Measurements from ENCODE around the gene COL5A1. TPM values are rescaled to one million over a fixed set of nuclear protein-coding genes. Genes with fewer than 3 reads are reported as not detected.

COL5A1 gene
- total RNA-seq, 1 experiment from 2014 or later, result 9.5 TPM

GRCh38 chr9:134629061-134629585, 12.5 kb upstream of the COL5A1 start:
- H3K9ac ChIP-seq (ENCODE audit: extremely low read depth, insufficient read length, low read length), result no peak overlapping the region
- no CpG with 5 or more reads among the region's 21 CpGs for WGBS (ENCODE audit: extremely low coverage, insufficient read length, low lambda C conversion rate)
- H3K9me3 Mint-ChIP-seq, result no peaks in the 10 kb centered on the region; a peak in 2 of 5 replicates
- H2BK12ac ChIP-seq (ENCODE audit: insufficient read length, low read depth, low read length), result no peak overlapping the region
- no peaks in the 10 kb centered on the region for H4K20me1 ChIP-seq (ENCODE audit: control insufficient read depth, insufficient read depth, insufficient read length)
- H3K4ac ChIP-seq (ENCODE audit: low read depth, low read length), result no peak overlapping the region
- H3K4me1 Mint-ChIP-seq, result peaks cover 17 to 28% of the 10 kb centered on the region in 2 experiments
- no peaks in the 10 kb centered on the region for H3K79me1 ChIP-seq (ENCODE audit: insufficient read depth, low read depth, low read length, poor library complexity, severe bottlenecking)
- no peak overlapping the region for H3K27ac ChIP-seq (ENCODE audit: insufficient read length, low read depth, low read length)
- no peak overlapping the region for H2AFZ ChIP-seq (ENCODE audit: low read length)
- no peak for TF ChIP-seq CTCF (conservative IDR thresholded peaks at IDR 0.05)
- H3K56ac ChIP-seq (ENCODE audit: insufficient read length, low read depth, low read length), result no peak overlapping the region
- no peaks in the 10 kb centered on the region for H3K27me3 ChIP-seq (ENCODE audit: insufficient read depth, low read length)
- H2BK20ac ChIP-seq (ENCODE audit: low read depth, low read length, poor library complexity, severe bottlenecking), result no peak overlapping the region
- H3T11ph ChIP-seq (ENCODE audit: low read length), result no peak overlapping the region
- no peak overlapping the region for H2BK120ac ChIP-seq (ENCODE audit: low read depth, low read length, poor library complexity, severe bottlenecking)
- H4K5ac ChIP-seq (ENCODE audit: insufficient read length, low read depth, low read length), result no peak overlapping the region
- no peaks in the 10 kb centered on the region for H3K23me2 ChIP-seq (ENCODE audit: insufficient read length, low read depth, low read length, poor library complexity, severe bottlenecking)
- no peak overlapping the region for H3K23ac ChIP-seq (ENCODE audit: insufficient read length, low read depth, low read length)
- peak; percentile 6 for DNase-seq
- no peak overlapping the region; the same call in 1 of the 2 replicates for H3K14ac ChIP-seq (ENCODE audit: insufficient read depth, low read length)
- H3K4me1 ChIP-seq (ENCODE audit: insufficient read depth, low read length), result no peaks in the 10 kb centered on the region
- no peaks in the 10 kb centered on the region for H3K36me3 Mint-ChIP-seq (ENCODE audit: insufficient read depth in 1 of 3, low read depth in 3 of 3)
- no peaks in the 10 kb centered on the region for H3K79me2 ChIP-seq (ENCODE audit: insufficient read depth, low read length)
- no peak overlapping the region for H4K91ac ChIP-seq (ENCODE audit: insufficient read length, low read depth, low read length)
- H2BK15ac ChIP-seq (ENCODE audit: low read depth, low read length), result no peak overlapping the region
- H3K4me2 ChIP-seq (ENCODE audit: insufficient read depth, insufficient read length, low read length), result no peak overlapping the region
- H2BK5ac ChIP-seq (ENCODE audit: insufficient read length, low read length), result no peak overlapping the region
- H2AK5ac ChIP-seq (ENCODE audit: insufficient read length, low read length), result no peak overlapping the region
- H3K18ac ChIP-seq (ENCODE audit: insufficient read length, low read depth, low read length), result no peak overlapping the region
- peaks cover 7% of the 10 kb centered on the region for H3K27me3 Mint-ChIP-seq (ENCODE audit: low read depth)
- H3K27ac Mint-ChIP-seq, result peak overlapping the region in 1 of 3 experiments; percentile 48; a peak in 1 of 7 replicates
- no peak overlapping the region for H4K8ac ChIP-seq (replicated peaks; ENCODE audit: insufficient read length, low read depth, low read length)
- no peaks in the 10 kb centered on the region for H3K9me3 ChIP-seq (ENCODE audit: control insufficient read depth, low read depth, low read length)
- H3K4me3 Mint-ChIP-seq, result no peak overlapping the region
